HG02981 (cell line): ENCODE data around the gene SMIM32.

ENCODE experiments used
- ATAC-seq: cut with Tn5 transposase; IDR thresholded peaks from one replicate; pipeline ENCODE4 v1.9.1; 2021; ENCODE audit warnings: mild to moderate bottlenecking, moderate library complexity; ENCODE audit not compliant: unreplicated experiment

Gene SMIM32

DNA sequence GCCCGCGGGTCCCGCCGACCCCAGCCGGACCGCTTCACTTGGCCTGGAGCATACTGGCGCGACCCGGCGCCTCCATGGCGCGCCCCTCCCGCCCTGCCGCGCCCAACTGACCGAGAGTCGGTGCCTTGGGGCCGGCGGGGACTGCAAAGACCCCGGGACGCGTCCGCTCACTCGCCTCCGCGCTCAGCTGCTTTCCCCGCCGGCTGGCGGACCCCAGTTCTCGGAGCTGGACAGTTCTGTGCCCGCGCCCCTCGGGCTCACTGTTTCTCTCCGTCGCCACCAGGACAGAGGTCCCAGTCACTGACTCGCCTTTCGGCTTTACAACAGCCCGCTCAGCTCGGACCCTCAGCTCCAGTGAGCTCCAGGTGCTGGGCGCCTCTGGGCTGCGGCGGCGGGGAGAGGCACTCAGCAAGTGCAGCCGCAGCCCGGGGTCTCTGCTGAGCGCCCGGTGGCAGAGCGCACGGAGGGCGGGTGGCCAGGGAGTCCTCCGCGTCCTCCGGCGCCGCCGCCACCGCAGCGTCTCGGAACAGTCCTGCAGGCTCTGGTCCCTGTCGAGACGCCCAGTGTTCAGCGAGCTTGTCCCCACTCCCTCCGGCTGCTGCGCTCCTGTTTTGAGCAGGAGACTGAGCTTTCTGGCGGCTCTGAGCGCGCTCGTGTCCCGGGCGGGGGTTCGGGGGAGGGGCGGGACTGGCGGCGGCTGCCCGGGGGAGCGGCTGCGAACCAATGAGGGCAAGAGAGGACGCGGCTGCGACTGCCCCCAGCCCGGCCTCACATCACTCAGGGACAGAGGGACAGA is at the start of gene SMIM32:
SMIM32 (minus strand) TSS at position 637 of the 796 bp plus-strand sequence. CDS start 638 bp downstream, outside the sequence.
- ATAC-seq: no peak

GRCh38 chr5:136242611-136243010 is 49.6 kb upstream of the SMIM32 start:
- peak; percentile 70 for ATAC-seq

- ATAC-seq: peak; percentile 44
These were observed 49.2 kb upstream of the SMIM32 start for GRCh38 chr5:136242136-136242535.

- no peak for ATAC-seq
These were observed 47.9 kb upstream of the SMIM32 start for GRCh38 chr5:136240894-136241293.

- no peak for ATAC-seq
These were observed 43.6 kb upstream of the SMIM32 start for GRCh38 chr5:136236479-136237083.

- no peak for ATAC-seq
These were observed 42.4 kb upstream of the SMIM32 start for GRCh38 chr5:136235321-136235720.

DNA sequence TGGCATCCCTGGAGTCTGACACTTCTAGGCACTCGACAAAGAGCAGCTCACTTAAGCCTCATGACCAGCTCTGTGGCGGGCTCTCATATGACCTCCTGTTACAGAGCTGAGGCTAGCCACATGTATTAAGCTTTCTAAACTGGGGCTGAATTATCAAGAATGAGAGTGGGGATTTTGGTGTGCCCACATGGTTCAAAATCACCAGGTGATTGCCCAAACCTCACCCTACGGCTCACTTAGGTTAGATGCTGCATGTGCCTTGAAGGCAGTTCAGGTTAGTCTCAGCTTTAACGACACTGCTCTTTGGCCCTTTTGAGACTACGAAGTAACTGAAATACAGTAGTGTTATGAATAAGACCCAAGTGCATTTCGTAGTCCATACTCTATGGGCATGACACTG is 39.4 kb upstream of the SMIM32 start:
- ATAC-seq: peak; percentile 57

DNA sequence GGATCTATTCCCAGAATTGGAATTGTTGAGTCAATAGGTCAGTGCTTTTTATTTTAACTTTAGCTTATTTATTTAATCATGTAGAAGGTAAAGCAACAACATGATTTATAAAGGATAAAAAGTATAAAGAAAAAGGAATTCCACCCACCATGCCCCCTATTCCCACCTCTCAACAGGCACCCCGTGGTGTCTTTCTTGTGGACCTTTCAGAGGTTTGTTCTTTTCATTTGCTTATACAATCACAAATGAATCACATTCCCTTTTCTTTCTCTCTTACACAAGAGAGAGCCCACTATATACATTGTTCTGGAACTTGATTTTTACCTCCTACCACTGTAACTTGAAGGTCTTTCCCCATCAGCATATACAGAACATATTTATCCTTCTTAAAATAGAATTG is 37.2 kb upstream of the SMIM32 start:
- ATAC-seq: no peak

- ATAC-seq: no peak
These were observed 35.3 kb upstream of the SMIM32 start for GRCh38 chr5:136228136-136228757.

DNA sequence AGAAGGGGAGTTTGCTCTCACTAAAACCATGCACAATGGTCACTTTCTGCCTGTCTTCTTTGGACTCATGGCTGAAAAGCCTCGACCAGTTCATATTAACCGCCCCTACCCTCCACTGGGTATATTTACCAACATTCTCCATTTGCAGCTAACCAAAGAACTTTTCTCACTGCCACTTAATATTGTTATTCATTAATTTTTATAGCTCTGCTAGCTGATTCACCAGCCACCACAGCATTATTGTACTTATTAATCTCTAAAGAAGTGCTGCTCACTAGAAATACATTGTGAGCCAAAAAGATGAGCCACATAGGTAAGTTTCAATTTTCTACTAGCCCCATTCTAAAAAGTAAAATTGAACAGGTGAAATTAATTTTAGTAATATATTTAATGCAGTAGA is 33.4 kb upstream of the SMIM32 start:
- no peak for ATAC-seq

- no peak for ATAC-seq
These were observed 32.8 kb upstream of the SMIM32 start for GRCh38 chr5:136225796-136226195.

- no peak for ATAC-seq
These were observed 29.7 kb upstream of the SMIM32 start for GRCh38 chr5:136222580-136223235.

- no peak for ATAC-seq
These were observed 28.4 kb upstream of the SMIM32 start for GRCh38 chr5:136221340-136221739.

DNA sequence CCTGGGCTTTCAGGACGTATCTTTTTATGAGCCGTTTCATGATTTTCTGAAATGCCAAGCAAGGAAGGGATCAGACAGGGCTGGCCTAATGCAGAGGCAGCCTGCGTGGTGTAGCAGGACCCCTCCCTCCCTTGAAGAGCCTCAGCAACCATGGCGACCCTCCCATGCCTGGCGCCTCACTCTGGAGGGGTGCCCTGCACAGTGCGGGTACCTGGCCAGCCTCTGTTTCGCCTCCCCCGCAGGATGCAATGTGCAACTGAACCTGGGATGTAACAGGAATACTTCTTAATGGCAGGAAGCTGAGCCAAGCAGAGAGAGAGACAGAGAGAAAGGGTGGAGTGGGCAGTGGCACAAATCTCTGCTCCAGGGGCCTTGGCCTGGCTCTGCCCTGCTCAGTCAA is 23.3 kb upstream of the SMIM32 start:
- ATAC-seq: no peak

- no peak for ATAC-seq
These were observed 22.9 kb upstream of the SMIM32 start for GRCh38 chr5:136215812-136216211.

- no peak for ATAC-seq
These were observed 21.0 kb upstream of the SMIM32 start for GRCh38 chr5:136213919-136214493.

GRCh38 chr5:136212252-136212721 is 19.3 kb upstream of the SMIM32 start:
- ATAC-seq: no peak

- ATAC-seq: no peak
These were observed 18.5 kb upstream of the SMIM32 start for GRCh38 chr5:136211282-136212040.

DNA sequence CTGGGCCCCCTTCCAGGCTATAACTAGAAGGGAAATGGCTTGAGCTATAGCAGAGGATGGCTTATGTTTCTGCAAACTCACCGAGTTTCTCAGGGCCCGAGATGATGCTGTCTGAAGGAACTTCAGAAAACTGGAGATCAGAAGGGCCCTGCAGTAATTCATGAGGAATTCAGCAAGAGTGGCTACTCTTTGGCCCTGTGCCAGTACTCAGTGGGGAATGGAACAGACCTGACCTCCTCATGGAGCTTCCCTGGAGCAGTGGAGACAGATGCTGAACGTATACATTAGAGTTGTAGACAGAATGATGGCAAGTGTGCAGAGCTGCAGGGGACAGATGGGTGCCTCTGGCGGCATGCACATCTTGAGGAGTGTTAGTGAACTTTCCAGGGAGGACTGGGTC is 17.3 kb upstream of the SMIM32 start:
- ATAC-seq: no peak

- no peak for ATAC-seq
These were observed 16.5 kb upstream of the SMIM32 start for GRCh38 chr5:136209346-136209910.
